NCI-H2227 treated with DMSO at 0.1 percent for 48 hours (cell line): ENCODE measurements around the gene ATR.
"Not testable (repeated sequence)": the region's sequence is repeated elsewhere in the genome, so short reads cannot be mapped to it uniquely, and the experiment has no call there.

Experiments
- DNase-seq: peaks from one replicate; lab custom pipeline; 2025; lab: John Stamatoyannopoulos, UW

The ATR gene

DNA sequence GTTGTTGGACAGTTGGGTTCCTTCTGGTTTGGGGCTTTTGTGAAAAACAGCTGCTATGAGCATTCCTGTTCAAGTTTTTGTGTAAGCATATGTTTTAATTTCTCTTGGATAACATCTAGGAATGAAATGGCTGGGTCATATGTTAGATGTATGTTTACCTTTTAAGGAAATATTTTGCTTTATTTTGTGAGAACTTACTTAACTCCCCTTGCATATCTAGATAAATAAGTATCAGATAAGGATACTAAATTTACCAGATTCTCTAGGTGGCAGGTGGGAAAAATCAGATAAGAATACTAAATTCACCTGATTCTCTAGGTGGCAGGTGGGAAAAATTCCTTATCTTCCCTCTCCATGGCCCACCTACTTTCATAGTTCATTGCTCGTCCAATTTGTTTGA, 16.6 kb upstream of the ATR start:
- DNase-seq: no peak

DNA sequence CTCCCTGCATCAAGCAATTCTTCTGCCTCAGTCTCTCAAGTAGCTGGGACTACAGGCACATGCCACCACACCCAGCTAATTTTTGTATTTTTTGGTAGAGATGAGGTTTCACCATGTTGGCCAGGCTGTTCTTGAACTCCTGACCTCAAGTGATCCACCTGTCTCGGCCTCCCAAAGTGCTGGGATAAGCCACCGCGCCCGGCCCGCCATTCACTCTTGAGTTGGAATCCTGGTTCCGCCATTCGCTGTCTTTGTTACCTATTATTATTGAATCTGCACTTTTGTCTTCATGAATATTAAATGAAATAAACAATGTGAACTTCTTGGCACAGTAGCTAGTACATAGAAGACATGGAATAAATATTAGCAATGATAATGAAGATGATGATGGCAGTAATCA, 13.7 kb upstream of the ATR start:
- DNase-seq: not testable (repeated sequence)

DNA sequence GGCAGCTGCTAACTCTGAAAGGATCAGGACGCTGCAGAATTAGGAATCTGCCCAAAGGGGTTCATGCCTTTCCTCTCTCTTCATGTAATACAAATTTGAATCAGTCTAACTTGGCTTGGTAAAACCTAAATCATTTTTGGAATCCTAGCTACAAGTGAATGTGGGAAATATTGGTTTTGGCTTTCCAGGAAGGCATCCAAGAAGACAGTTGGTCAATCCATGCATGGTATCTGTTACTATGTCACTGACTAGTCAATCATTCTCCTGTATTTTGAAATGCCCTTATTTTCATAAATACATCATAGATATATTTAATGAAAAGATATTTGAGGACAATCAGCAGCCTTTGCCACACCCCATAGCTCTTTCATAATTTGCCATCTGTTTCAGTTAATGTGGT, 10.2 kb upstream of the ATR start:
- DNase-seq: no peak

DNA sequence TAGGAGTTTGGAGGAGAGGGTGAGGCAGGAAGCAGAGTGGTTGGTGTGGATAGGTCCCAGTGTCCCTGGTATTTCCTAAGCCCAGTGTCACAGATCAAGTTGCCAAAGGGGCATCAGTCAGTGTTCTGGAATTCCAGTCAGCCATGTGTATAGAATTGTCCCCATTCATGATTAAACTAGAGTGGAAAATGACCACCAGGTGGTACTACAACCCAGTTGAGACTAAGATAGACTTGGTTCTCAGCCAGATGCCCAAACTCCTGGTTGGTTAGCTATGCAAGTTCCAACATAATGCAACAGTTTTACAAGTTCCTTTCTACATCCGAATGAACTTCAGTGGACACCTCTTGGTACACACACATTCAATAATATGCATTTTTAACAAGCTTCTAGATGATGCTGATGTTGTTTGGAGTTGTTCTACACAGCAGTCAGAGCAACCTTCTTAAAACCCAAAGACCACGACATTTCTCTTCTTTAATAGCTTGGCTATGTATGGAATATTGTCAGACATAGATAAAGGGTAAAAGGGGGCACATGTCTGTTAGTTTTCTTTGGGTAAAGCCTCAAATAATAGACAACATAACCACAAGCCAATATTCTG, 8.4 kb upstream of the ATR start:
- DNase-seq: peak; percentile 17

DNA sequence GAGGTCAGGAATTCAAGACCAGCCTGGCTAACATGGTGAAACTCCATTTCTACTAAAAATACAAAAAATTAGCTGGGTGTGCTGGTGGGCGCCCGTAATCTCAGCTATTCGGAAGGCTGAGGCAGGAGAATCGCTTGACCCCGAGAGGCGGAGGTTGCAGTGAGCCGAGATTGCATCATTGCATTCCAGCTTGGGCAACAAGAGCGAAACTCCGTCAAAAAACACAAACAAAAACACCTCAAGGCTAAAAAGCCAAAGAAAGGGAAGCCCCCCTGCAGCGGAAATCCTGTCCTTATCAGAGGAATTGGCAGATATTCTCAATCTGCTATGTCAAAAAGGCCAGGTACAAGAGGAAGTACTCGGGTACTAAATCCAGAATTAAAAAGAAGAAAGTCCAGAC, 2.5 kb upstream of the ATR start:
- not testable (repeated sequence) for DNase-seq

DNA sequence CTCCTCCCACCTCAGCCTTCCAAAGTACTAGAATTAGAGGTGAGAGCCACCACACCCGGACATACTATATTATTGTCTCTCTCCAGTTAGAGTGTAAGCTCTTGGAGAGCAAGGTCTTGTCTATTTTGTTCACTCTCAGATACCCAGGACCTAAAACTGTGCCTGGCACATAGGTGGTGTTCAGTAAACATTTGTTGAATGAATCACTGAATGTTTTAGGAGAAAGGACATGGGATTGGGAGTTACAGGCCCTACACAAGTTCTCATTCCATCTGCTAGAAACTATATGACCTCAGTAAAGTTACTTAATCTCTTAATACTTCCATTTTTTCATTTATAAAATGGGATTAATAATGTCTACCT, 1.5 kb upstream of the ATR start:
- no peak for DNase-seq

DNA sequence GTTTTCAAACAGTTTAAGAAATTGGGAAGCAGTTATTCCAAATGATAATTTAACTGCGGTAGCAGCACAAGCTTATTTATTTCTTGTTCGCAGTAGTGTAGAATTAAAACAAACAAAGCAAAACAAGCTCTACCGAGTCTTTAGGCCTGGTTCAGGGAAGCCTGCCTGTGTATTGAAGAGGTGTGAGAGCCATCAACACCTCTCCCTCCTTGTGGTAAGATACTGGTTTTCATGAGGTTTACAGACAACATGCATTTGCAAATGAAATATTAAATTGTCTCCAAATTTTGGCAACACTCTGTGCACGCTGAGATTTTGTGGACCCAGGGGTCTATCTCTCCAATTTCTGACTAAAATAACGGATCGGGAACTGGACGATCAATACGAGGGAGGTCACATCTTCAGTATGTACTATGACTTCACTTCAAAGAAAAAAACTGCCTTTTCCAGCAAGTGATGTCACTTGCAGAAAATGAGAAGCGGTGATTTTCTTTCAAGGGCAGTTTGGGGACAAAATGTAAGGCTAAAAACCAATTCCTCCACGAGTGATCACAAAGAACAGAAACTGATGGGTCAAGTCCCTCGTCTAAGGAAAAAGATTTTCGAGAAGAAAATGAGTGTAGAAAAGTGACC, 721 bp downstream of the ATR start:
- no peak for DNase-seq

DNA sequence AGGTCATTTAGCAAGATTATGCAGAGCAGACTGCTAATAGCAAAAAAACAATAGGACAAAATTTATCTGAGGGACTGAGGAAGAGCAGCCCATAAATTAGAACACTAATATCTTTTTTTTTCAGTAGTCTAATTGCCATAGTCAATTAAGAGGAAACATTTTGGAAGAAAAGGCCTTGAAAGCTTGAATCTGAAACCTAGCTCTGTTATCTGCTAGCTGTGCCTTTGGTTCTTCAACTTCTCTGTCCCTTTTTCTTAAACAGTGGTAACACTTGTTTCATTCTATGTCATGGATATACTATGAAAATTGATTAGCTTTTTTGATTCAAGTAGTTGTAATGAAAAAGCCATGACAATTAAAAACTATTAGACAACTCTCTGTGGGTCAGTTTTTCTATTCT, 1.7 kb downstream of the ATR start:
- no peak for DNase-seq

DNA sequence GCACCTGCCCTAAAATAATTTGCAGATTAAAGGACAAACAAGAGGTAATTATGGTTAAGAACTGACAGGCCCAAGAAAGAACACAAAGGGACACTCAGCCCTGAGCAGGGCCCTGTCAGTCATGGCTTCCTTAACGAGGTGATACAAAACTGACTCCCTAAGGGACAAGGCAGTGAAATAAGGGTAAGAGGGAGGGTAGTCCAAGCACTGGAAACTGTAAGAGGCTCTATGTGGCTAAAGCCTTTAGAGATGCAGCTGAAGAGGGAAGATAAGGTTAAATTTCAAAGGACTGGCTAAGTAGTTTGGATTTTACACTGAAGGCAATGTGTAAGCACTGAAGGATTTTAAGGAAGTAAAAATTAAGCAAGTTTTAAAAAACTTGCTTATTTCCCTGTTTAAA, 3.9 kb downstream of the ATR start:
- DNase-seq: no peak

DNA sequence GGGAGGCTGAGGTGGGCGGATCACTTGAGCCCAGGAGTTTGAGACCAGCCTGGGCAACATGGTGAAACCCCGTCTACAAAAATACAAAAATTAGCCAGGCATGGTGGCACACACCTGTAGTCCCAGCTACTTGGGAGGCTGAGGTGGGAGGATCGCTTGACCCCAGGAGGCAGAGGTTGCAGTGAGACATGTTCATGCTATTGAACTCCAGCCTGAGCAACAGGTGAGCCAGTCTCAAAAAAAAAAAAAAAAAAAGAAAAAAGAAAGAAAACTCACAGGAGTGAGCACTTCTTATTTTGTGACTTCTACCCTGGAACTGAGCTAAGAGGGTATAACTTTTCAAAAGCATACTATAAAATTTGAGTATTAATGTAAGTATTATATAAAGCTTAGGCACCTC, 4.3 kb downstream of the ATR start:
- not testable (repeated sequence) for DNase-seq

DNA sequence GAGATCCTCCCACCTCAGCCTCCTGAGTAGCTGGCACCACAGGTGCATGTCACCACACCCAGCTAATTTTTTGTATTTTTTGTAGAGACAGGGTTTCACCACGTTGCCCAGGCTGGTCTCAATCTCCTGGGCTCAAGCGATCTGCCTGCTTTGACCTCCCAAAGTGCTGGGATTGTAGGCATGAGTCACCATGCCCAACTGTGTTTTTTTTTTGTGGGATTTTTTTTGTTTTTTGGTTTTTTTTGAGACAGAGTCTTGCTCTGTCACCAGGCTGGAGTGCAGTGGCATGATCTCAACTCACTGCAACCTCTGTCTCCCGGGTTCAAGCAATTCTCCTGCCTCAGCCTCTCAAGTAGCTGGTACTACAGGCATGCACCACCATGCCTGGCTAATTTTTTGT, 9.1 kb downstream of the ATR start:
- DNase-seq: not testable (repeated sequence)

DNA sequence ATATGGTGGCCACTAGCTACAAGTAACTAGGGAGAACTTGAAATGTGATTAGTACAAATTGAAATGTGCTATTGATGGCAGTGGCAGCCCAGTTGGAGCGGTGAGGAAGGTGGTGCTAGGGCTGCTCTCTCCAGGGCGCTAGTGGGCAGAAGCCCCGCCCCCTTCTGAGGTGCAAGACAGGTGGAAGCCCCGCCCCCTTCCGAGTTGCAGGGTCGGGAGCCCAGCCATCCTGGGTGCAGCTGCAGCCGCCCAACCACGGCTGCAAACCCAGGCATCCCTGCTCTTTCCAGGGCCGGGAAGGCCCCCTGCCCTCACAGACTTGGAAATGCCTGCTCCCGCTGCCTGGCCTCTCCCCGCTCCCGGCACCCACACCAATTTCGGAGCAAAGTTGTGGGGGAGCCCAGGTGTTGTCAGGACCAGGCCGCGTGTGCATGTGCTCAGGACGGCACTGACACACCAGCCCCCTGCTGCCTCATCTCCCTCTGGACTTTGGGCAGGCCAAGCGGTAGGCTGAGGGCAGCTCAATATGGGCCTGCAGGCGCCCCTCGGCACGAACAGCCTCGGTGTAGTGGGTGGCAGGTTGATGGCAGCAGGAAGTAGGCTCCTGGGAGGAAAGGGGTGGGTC, 10.0 kb downstream of the ATR start:
- no peak for DNase-seq

DNA sequence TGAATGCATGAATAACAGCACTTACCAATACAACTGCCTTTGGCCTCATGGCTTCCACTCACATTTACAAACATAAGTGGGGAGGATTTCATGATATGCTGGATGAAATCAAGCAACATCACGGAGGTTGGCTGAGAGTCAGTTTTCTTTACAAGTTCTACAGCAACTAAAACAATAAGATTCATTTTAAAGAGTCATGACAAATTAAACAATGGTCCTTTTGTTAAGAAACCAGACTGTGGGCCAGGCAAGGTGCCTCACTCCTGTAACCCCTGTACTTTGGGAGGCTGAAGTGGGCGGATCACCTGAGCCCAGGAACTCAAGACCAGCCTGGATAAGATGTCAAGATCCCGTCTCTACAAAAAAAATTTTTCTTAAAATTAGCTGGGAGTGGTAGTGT, 12.4 kb downstream of the ATR start:
- DNase-seq: no peak

DNA sequence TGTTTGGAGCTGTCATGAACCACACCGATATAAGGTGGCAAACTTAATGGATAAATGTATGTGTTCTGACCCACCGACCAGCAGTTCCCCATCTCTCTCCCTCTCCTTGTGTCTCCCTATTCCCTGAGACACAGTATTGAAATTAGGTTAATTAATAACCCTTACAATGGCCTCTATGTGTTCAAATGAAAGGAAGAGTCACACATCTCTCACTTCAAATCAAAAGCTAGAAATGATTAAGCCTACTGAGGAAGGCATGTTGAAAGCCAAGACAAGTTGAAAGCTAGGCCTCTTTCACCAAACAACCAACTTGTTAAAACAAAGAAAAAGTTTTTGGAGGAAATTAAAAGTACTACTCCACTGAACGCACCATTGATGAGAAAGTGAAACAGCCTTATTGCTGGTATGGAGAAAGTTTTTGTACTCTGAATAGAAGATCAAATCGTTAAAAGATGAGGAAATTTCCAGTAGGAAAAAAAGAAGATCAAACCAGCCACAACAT, 15.0 kb downstream of the ATR start:
- no peak for DNase-seq

DNA sequence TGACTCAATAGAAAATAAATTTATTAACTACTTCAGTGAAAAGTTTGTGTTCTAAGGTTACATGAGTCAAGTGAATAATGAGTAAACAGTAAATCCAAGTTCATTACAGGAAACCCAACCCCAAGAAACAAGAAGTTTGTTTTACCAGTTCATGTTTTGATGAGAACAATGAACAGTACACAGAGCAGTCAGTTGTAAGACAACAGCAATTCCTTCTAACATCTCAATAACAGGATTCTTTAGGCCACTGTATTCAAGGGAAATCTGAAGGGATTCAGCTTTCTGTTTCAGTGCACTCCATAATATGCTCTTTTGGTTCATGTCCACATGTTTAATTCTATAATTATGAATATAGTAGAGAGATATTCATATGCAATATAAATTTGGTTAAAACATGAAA, 18.4 kb downstream of the ATR start:
- DNase-seq: no peak

DNA sequence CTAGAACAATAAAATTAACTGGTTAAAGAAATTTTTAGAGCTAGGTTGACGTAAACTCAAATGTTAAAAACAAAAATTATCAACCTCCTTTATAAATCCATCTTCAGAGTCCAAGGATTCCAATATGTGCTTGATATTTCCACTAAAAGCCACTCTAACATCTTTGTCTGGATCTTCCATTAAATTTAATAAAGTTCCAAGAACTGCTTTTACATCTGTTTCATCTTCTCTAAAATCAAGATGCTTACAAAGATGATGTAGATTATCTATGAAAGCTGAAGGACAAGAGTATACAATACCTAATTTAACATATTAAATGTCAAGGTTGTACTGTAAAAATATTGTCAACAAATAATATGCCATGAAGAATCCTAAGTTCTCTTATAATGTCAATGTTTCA, 24.8 kb downstream of the ATR start:
- no peak for DNase-seq

DNA sequence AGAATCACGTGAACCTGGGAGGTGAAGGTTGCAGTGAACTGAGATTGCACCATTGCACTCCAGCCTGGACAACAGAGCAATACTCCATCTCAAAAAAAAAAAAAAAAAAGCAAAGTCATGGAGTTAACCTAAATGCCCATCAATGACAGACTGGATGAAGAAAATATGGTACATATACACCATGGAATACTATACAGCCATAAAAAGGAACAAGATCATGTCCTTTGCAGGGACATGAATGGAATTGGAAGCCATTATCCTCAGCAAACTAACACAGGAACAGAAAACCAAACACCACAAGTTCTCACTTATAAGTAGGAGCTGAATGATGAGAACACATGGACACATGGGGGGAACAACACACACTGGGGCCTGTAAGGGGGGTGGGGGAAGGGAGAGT, 26.0 kb downstream of the ATR start:
- not testable (repeated sequence) for DNase-seq

DNA sequence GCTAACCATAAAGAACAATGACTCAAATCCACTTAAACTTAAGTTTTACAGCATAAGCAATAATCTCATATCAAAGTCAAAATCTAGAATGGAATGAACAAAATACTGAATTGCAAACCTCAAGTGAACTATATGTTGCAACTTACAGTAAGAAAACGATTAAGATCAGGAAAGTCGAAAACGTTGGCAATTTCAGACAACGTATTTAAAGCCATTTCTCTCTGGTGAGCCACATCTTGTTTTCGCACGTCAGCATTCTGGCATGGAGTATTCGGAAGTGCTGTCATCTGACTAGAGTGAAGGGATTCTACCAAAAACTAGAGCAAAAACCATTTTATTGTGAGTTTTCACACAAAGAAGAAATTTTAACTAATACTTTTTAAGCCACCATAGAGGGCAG, 28.5 kb downstream of the ATR start:
- DNase-seq: no peak

DNA sequence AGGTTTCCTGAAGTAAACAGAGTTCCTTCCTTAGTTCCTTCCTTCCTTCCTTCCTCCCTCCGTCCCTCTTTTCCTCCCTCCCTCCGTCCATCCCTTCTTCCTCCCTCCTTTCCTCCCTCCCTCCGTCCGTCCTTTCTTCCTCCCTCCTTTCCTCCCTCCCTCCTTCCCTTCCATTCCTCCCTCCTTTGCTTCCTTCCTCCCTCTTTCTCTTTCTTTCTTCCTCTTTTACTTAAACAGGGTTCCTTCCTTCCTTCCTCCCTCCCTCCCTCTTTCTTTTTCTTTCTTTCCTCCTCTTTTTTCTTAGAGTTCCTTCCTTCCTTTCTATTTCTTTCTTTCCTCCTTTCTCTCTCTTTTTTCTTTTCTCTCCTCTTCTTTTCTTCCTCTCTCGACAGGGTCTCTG, 35.2 kb downstream of the ATR start:
- no peak for DNase-seq

DNA sequence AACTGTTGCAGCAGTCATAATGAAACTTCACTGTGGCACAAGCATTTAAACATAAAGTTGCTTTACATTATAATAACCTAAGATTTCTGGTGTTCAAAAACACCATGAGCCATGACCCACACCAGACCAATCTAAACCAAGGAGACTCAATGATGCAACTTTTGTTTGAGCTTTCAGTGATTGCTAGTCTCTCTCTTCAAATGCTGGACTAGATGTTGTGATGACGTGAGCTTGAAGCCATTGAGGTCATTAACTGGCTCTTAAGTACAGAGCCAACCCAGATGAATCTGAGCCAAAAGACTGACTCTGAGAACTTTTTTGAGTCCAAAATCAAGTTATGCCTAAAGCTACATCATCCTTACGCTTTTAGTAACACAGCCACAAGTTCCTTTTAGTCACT, 36.5 kb downstream of the ATR start:
- no peak for DNase-seq

DNA sequence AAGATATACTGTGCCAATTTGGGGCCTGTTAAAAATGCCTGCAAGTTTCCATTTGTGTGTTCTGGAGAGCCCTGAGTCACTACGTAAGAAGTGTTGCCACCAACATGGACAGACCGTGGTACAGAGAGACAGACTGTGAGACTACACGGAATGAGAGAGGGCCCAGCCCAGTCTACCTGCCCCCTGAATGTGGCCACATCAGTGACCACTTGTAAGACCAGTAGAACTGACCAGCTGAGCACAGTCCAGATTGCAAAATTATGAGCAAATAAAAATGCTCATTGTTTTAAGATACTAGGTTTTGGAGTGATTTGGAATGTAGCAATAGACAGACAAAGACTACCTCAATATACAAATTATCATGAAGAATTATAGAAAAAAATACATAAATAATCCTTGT, 42.0 kb downstream of the ATR start:
- no peak for DNase-seq

DNA sequence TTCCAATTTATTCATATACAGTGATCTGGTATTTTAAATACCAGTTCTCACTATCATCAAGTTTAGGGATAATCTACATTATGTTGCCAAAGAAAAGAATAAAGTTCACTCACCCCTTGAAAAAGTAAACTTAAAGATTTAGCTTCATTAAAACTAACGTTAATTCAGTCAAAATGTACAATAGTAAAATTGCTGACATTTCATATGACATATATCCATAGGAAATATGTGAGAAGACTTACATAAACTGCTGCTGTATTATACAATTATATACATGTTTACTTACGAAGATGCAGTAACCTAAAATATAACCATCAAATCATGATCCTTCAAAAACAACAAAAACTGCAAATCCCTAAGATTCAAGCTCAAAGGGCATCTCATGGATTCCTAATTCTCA, 44.0 kb downstream of the ATR start:
- no peak for DNase-seq

DNA sequence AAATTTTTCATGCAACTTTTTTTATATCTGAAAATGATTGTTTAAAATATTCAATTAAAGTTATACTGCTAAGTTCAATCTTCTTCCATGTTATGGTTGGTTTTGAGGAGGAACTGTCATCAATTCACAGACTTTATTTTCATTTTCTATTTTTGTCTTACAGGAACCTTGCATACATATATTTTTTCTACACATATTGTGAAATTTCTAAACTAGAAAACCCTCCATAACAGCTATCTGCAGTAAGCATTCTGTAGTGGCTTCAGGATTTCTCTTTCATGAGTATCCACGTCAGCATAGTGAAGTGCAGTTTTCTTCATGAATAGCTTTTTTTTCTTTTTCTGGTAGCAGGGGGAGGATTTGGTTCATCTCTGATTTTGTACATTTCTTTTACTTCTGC, 48.2 kb downstream of the ATR start:
- DNase-seq: no peak
